AG04450 (cell line): ENCODE results near the gene MAPKAPK2. TPM values are rescaled to one million over a fixed set of nuclear protein-coding genes. Genes with fewer than 3 reads are reported as not detected.

Source experiments
- CTCF ChIA-PET: fragments of 300-600, 350-600 bp; formaldehyde crosslinking; extraction: SDS; loops from one replicate; lab custom pipeline; 2022; ENCODE audit warnings: antibody characterized with exemption, inconsistent platforms; lab: Charles Lee
- POLR2A ChIA-PET: fragments of 350-600 bp; formaldehyde crosslinking; extraction: SDS; loops from one replicate; lab custom pipeline; 2021; ENCODE audit warnings: antibody characterized with exemption, inconsistent platforms; lab: Yijun Ruan, JAX
- DNase-seq: peaks from one replicate; pipeline ENCODE4 v3.0.0-alpha.2; 2011; ENCODE audit warnings: low read depth, low spot score
- H3K27ac ChIP-seq: one replicate; pipeline ENCODE4 v1.5.1; 2012; ENCODE audit warnings: low read depth, low read length, control low read depth
- H3K27me3 ChIP-seq: one replicate; pipeline ENCODE4 v1.6.0; 2012; ENCODE audit warnings: low read length; ENCODE audit not compliant: control insufficient read depth, insufficient read depth
- H3K4me3 ChIP-seq: 2 replicates; pipeline ENCODE4 v1.5.1; 2011; ENCODE audit warnings: mild to moderate bottlenecking, low read depth, low read length, control low read depth
- H3K9me3 ChIP-seq: 2 replicates; pipeline ENCODE4 v1.5.1; 2012; ENCODE audit warnings: low read length; ENCODE audit not compliant: control insufficient read depth, insufficient read depth
- polyA plus RNA-seq: library from polyadenylated mRNA; depleted of rRNA; stranded (reverse); fragments of >200 nt; gene quantifications from 2 replicates; pipeline ENCODE4 v1.2.3, GENCODE V29; 2011; rRNA removed
- small RNA-seq: library from RNA; depleted of rRNA; stranded (forward); fragments of <200 nt; gene quantifications from one replicate; pipeline ENCODE3, GENCODE V24; 2012; ENCODE audit warnings: low read depth; ENCODE audit not compliant: insufficient read length
- TF ChIP-seq, protein P1 (sequence below): IDR thresholded peaks from 2 replicates; pipeline ENCODE4 v1.5.1; 2011; ENCODE audit warnings: low read depth, low read length, control low read depth, inconsistent platforms

MAPKAPK2 gene
- polyA plus RNA-seq, 1 experiment = 64.9 TPM

DNA sequence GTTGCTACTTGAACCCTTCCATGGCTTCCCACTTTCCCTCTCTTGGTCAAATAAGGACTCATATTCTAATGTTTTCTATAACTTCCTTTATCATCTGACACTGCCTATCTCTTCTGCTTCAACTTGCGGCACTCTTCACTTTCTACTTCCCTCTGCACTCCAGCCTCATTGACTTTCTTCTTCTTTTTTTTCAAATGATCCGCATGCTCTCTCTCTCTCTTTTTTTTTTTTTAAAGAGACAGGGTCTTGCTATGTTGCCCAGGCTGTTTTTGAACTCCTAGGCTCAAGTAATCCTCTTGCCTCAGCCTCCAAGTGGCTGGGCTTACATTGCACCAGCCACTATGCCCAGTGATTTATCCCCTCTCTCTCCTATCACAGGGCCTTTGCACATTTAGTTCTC is 94.9 kb downstream of the MAPKAPK2 start:
- ChIA-PET CTCF (no interaction called here), POLR2A (no interaction called here)
- no peak overlapping the region for H3K27ac ChIP-seq
- DNase-seq = no peak
- TF ChIP-seq, protein P1, sequence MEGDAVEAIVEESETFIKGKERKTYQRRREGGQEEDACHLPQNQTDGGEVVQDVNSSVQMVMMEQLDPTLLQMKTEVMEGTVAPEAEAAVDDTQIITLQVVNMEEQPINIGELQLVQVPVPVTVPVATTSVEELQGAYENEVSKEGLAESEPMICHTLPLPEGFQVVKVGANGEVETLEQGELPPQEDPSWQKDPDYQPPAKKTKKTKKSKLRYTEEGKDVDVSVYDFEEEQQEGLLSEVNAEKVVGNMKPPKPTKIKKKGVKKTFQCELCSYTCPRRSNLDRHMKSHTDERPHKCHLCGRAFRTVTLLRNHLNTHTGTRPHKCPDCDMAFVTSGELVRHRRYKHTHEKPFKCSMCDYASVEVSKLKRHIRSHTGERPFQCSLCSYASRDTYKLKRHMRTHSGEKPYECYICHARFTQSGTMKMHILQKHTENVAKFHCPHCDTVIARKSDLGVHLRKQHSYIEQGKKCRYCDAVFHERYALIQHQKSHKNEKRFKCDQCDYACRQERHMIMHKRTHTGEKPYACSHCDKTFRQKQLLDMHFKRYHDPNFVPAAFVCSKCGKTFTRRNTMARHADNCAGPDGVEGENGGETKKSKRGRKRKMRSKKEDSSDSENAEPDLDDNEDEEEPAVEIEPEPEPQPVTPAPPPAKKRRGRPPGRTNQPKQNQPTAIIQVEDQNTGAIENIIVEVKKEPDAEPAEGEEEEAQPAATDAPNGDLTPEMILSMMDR = no peak
- H3K27me3 ChIP-seq = peaks cover 5% of the 10 kb centered on the region
- no peak overlapping the region for H3K4me3 ChIP-seq
- no peaks in the 10 kb centered on the region for H3K9me3 ChIP-seq

DNA sequence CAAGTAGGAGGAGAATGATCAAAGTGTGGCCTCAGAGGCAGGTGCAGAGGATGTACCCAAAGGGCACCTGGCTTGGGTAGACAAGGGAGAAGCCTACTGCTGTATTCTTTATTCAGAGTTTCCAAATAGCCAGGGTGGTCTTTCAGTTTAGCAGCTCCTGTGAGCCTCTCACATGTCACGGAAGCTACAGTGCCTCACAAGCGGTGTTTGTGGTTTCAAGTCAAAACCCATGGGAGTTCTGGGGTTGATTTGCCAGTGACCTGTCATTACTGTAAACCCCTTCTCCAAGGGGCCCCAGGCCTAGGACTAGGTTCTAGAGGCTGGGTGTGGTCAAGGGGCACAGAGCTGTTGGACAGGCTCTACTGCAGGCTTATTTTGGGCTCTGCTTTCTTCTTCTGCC is 97.7 kb downstream of the MAPKAPK2 start:
- POLR2A ChIA-PET = no interaction called here
- Histone ChIP-seq H3K27me3 (peaks cover 3% of the 10 kb centered on the region), H3K9me3 (no peaks in the 10 kb centered on the region), H3K4me3 (no peak overlapping the region), H3K27ac (no peak overlapping the region)
- DNase-seq = no peak
- CTCF ChIA-PET = no interaction called here
- TF ChIP-seq, protein P1 = no peak

DNA sequence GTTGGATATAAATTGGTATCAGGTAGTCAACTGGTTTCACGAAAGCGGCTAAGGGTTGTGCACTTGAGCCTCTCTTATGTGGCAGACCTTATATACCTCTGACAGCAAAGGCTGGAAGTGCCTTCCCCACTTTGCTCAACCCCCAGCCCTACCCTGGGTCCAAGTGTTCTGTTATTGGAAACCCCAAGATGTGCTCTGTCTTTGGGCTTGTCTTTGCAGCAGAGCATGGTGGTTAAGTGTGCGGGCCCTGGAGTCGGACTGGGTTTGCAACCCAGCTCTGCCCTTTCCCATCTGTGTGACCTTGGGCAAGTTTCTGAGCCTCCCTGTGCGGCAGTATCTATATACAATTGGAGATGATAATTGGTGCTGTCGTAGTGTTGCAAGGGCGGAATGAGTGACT is 98.8 kb downstream of the MAPKAPK2 start:
- TF ChIP-seq, protein P1 = no peak
- no peak overlapping the region for H3K4me3 ChIP-seq
- ChIA-PET CTCF (interaction anchor here (1.0 kb wide), 1 partner anchor 121 kb away, joined by 3 read pairs; no protein-coding TSS in a partner anchor), POLR2A (no interaction called here)
- no peak for DNase-seq
- H3K9me3 ChIP-seq = no peaks in the 10 kb centered on the region
- no peaks in the 10 kb centered on the region for H3K27me3 ChIP-seq
- no peak overlapping the region for H3K27ac ChIP-seq

Small RNAs within 50 kb of the gene (small RNA-seq; reads per million reads assigned to genes)
- gene RF00019 = not detected

Other genes with a start within 250 kb of the MAPKAPK2 start
- 20.8 and 27.6 TPM in 2 replicates for gene IKBKE, start 214.4 kb upstream of the MAPKAPK2 start, polyA plus RNA-seq
- 2.3 and 2.4 TPM in 2 replicates for gene RASSF5, start 177.4 kb upstream of the MAPKAPK2 start, polyA plus RNA-seq
- gene EIF2D, start 72.4 kb upstream of the MAPKAPK2 start, polyA plus RNA-seq = 71.8 and 74.0 TPM in 2 replicates
- 13.4 and 13.8 TPM in 2 replicates for gene DYRK3, start 49.4 kb upstream of the MAPKAPK2 start, polyA plus RNA-seq
- 0.07 TPM in 1 of 2 replicates, not detected in the other for gene IL19, start 85.9 kb downstream of the MAPKAPK2 start, polyA plus RNA-seq
- gene IL10, start 87.6 kb downstream of the MAPKAPK2 start, polyA plus RNA-seq = not detected in 2 replicates
- gene IL20, start 180.7 kb downstream of the MAPKAPK2 start, polyA plus RNA-seq = not detected in 2 replicates
- gene IL24, start 212.5 kb downstream of the MAPKAPK2 start, polyA plus RNA-seq = 0.60 and 0.73 TPM in 2 replicates
- gene FCMR, start 237.0 kb downstream of the MAPKAPK2 start, polyA plus RNA-seq = 1.1 and 1.2 TPM in 2 replicates